GM21367 (cell line): ENCODE measurements around the gene HACD2.
"Not testable (repeated sequence)": the region's sequence is repeated elsewhere in the genome, so short reads cannot be mapped to it uniquely, and the experiment has no call there.

Experiments
- ATAC-seq: cut with Tn5 transposase; IDR thresholded peaks from one replicate; pipeline ENCODE4 v1.9.1; 2021; ENCODE audit not compliant: unreplicated experiment

HACD2 gene

DNA sequence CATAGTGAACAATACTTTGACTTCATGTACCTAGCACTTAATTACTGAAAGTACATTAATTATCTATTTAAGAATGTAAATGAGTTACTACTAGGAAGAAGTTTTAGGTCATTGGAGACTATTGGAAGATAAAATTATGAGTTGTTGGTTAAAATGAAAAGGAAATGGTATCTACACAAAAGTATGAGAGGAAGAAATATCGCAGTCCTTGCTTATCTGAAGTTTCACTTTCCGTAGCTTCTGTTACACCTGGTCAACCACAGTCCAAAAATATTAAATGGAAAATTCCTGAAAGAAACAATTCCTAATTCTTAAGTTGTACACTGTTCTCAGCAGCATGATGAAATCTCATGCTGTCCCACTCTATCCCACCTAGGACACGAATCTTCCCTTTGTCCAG, 57.8 kb downstream of the HACD2 start:
- no peak for ATAC-seq

DNA sequence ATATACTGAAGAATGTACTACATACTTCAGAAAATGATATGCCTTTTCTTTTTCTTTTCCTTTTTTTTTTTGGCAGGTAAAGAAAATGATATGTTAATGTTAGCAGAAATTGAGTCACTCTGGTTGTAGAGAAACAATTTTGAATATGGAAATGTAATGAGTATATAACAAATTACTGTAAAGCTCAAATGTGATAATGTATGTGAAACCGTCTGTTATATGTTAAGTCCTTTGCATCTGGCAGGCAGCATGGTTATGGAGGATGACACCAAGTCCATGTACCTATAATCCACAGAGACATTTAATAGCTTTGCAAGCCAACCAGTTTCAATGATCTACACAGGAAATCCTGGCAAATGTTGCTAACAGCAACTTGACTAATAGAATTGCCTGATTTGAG, 58.4 kb downstream of the HACD2 start:
- no peak for ATAC-seq

DNA sequence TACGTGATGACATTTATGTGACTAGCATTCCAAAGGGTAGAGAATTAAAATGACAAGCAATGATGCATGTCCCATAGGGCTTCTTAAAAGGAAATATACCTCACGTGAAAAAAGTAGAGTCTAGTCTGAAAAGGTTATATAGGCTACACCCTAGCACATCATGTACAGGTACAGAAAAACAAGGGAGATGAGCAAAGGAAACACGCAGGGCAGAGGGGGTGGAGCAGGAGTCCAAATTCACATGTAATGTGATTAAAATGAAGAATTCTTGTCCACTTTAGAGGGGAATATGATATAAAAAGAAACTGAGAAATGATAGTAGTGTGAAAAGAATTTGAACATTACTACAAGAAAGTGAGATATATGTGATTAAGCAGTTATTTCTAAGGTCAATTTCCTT, 59.4 kb downstream of the HACD2 start:
- ATAC-seq = no peak

DNA sequence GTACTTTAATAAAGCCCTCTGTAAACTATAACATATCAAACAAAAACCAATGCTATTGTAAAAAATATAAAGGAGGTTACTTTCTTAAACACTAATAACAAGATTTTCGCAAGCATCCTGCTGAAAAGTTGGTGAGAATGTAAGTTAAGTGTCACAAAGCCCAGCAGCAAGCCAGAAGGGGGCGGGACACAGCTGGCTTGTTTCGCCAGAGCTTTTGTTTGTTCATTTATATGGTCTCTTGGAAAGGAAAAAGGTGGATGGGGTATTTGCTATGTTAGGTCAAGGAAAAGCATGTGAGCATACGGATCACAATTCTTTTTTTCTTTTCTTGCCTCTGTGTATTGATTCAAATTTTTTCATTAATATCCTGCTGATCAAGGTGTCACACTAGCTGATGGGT, 59.9 kb downstream of the HACD2 start:
- no peak for ATAC-seq

DNA sequence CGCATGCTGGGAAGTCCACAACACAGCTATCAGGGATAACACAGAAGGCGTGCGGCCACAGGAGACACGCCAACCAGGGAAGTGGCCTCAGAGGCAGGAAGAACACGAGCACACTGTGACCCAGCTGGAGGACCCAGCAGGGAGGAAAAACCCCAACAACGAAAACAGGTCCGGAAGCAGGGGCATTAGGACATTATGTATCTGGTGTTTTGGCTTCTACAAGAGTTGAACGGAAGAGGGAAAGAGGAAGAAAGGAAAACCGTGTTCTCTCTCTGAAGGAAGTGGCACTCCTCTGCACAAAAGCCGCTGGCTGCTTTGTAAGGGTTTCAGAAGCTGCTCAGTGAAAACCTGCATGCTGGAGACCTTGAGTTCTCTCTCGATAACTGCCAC, 61.8 kb downstream of the HACD2 start:
- ATAC-seq = no peak

DNA sequence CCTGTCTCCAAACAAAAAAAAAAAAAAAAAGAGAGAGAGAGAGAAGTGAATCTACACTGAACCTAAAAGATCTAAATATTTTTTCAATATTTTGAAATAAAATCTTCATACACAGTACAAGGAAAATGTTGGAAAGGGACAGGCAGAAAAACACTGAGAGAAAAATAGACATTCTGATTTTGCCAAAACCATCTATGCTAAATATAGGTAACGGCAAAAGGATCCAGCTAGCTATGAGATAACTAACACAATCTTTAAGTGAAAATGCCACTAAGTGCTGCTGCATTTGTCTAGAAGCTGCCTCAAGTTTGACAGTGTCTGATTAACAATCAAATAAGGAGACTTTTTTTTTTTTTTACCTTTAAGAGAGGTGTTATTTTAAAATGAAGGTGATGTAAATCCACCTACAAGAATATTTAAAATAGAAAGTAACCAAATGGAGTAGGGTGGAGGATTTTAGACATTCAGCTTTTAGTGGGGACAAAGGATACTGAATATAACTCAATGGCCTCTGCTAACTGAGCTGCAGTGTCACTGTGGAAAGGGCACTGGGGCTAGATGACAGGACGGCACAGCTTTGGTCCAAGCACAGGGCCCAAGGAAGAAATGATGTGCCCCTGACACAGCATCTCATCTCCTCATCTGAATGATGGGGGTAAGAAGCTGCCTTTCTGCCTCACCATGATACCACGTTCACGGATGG, 62.4 kb downstream of the HACD2 start:
- ATAC-seq = no peak

DNA sequence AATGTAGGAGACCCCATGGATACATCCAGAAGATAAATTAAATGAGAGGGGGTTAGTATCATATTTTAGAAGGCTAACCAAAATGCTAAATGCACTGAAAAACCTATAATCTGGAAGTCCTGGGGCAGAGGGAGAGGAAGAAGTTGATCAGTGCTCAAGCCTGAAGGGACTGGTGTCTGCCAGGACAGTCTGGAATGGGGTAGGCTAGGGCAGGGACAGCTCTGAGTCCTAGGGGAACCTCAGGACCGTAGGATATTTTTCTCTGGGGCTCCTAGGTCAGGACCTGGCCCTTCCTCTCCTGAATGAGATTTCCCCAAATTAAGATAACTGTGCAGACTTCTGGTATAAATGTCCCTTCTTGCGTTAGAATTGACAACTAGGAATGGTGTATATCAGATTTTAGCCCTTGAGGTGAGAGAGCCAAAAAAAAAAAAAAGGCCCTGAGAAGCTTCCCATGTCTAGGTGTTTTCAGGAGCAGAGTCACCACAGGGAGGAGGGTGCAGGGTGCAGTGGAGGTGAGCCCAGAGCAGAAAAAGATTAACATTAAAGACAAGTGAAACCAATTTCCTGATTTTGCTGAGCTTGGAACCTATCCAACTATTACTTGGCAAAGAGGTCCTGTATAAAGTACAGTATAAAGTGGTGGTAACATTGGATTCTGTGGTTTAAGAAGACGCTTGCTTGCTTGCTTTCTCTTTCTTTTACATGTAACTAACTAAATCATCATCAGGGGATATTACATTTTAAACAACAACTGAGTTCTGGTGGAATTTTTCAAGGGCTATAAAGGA, 63.5 kb downstream of the HACD2 start:
- ATAC-seq = no peak

DNA sequence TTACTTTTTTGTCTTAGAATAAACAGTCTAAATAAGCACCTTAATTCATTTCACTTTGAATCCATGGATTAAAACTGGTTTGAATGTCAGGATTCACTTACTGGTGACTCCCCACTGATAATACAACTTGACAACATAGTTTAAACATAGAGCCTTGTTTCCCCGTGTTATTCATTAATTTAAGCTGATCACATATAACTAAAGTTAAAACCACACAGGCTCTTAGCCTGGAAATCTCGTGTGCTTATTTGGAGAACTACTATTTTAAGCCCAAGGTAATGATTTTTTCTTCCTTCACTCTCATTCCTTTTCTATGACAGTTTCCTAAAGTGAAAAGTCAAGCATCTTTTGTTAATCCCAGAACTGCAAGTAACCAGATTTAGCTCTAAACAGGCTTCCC, 64.2 kb downstream of the HACD2 start:
- no peak for ATAC-seq

DNA sequence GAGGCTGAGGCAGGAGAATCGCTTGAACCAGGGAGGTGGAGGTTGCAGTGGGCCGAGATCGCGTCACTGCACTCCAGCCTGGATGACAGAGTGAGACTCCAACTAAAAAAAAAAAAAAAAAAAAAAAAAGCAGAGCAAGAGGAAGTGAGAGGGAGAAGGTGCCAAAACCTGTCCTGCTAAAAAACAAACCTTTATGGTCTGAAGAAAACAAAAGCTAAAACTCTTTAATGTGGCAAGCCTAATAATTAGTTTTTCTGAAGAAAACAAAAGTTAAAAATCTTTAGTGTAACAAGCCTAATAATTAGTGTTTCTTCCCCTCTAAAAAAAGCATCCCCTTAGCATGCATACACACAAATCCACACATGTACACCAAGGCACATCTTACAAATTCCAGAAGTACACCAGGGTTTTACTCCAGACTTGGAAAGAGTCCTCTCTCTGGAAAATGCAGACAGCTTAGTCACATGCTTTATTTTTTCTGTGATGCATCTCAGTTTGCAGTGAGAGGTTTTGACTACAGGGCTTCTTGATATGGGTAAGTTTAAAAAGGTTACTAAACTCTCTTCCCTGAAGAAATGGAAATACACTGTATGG, 65.9 kb downstream of the HACD2 start:
- ATAC-seq = no peak

DNA sequence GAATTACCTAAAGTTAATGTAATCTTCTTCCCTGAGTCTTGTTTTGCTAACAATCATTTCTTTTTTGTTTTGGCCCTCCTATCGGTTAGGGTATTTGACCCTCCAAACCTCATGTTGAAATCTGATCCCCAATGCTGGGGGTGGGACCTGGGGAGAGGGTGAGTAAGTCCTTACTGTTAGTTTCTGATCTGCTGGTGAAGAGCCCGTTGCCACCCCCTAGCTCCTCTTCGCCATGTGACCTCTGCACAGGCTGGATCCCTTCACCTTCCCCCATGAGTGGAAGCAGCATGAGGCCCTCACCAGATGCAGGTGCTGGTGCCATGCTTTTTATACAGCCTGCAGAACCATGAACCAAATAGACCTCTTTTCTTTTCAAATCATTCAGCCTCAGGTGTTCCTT, 73.1 kb downstream of the HACD2 start:
- no peak for ATAC-seq

DNA sequence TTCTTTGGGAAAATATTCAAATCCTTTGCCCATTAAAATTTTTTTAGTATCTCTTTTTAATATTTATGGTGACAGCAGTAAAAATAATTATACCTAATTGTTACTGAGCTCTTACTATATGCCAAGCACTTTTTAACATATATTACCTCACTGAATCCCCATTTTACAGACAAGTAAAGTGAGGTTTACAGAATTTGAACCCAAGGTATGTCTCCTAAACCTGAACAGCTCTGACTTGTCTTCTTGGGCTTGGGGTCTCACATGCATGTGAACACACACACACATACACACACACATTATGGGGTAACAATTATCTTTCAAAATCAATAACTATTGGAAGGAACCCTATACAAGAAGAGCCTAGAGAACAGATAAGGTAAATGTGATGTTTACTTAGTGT, 73.8 kb downstream of the HACD2 start:
- ATAC-seq = no peak

DNA sequence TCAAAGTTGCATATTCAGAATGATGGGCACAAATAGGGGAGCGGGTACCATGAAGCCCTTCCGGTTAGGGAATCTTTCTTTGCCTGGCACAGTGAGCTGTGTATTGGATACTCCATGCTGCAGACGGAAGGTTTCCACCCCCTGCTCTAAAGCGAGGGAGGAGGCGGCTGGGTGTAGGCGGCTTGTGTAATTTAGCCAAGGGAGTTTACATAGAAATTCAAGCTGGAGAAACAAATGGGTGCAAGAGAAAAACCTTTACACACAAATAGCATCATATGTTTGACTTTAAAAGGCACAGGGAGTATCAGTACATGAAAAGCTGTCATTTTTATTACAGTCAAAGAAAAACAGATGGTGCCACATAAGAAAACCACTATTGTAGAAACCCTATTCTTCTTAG, 76.7 kb downstream of the HACD2 start:
- no peak for ATAC-seq

DNA sequence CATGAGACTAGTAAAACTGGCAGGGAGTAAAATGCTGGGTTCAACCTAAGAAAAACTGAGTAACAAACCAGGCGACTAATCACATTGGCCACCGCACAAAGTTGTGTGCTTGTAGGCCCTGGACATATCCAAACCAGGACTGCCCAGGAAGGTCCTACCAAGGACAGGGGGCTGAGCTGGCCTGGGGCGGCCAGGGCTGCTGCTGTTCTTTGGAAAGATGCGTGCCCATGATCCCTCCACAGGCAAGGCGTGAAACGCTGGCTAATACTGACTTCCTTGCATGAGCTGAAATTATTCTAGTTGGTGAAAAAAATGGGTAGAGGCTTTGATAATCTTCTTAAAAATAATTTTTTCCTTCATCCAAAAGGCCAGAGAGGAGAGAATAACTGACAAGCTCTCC, 79.0 kb downstream of the HACD2 start:
- no peak for ATAC-seq

DNA sequence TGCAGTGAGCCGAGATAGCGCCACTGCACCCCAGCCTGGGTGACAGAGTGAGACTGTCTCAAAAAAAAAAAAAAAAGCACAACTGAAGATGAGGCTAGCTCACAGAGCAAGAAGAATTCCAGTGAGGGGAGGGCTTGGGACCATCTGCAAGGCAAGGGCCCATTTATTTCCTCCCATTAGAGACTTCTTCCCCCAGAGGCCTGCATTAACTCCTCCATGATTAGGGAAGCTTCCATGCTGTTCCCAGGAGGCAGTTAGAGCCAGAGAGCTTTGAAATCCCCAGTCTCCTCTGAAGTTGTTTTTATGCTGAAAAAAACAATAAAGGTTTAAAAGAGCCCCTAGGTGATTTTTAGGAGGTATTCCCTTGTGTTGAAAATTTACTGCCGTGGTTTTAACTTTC, 81.7 kb downstream of the HACD2 start:
- ATAC-seq = no peak

DNA sequence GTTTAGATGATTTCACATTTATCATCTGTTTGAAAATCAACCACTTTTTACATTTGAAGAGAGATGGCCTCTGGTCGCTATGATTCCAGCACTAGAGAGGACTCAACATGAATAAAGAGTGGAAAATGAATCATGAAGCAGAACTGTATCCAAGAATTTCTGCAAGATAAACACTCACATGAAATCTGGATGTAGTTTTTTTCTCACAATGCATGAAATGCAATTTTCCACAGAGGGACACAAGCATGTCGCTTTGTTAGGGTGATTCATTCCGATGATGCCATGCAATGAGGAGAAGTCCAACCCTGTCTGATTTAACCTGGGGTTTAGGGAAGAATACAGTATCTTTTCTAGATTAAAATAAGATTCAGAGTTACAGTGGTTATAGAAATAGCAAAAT, 85.5 kb downstream of the HACD2 start:
- no peak for ATAC-seq

DNA sequence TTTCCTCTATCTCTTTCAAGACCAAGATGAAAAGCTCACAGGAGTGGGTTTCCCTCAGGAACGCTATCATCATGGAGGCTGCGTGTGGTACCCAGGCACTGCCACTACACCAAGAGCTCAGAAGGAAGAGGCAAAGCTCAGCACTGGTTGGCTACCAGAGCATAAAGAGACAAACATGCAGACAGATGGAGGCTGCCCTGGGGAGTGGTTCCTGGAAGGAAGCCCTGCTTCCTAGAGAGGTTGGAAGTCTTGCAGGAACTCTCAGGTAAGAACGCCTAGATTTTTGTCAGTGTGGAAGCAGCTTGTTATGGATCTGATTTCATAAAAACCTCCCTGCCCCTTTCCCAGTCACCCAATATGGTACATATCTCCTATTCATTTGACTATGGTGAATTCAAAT, 86.1 kb downstream of the HACD2 start:
- no peak for ATAC-seq

DNA sequence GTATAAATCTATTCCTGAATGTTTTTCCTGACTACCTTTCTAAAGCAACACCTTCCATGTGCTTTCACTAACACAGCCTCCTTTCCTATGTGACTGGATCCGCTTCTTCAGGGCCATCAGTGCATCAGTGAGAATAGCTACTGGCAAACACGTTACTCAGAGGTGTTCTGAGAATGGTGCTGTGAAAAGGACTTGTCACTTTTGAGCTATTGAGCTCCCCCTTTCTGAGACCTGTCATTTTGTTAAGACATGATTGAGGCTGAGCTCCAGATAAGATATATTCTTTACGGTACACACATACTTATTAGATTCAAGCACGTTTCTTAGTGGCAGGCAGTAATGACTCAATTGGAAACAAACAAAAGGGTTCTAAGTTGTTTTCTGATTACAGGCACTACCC, 90.9 kb downstream of the HACD2 start:
- no peak for ATAC-seq

DNA sequence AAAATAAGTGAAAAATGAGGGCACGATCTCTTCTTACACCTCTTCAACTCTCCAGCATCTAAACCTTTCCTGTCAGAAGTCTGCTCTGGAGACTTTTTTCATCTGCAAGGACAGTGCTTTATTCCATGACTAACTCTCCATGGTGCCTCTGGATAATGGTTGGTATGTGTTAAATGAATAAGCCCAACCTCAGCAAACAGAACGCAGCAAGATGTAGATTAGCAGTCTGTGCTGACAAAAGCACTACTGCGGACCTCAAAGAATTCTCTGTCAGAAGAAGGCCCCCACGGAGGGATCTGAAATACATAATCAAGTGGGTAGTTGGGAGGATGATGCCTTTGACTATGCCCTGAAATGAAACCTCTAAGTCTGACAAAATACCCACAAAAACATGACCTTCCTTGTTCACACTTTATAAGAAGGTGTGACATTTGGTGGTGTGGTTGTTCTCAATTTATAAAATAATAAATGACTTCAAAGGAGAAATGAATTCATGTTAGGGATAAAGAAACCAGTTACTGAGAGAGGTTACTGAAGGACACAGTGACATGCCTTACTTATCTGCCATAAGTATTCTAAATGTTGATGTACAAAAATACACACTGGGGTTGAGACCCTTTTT, 92.8 kb downstream of the HACD2 start:
- no peak for ATAC-seq

DNA sequence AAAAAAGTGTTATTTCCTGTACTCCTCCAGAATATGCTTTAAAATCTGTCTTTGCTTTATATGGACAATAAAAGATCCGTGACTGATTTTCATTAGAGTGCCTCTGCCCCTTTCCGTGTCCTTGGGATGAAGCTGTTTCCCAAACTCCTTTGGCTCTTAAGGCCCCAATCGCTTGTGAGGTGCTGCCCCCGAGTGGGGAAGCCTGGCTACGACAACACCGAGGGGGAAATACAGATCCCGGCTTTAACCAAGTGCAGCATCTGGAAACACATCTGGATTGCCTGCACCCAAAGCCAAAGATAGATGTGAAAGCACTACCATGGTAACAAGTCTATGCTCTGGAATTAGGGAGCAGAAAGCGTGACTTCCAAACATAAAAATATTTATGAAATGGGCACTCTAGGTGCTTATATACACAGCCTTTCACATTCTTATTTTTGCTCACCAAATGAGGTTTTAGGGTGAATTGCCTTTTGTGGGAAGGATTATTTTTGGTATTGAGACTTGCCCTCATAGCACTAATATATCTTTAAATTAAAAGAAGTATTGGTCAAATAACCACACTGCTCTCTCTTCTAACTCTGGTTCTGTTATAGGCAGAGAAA, 95.4 kb downstream of the HACD2 start:
- no peak for ATAC-seq

DNA sequence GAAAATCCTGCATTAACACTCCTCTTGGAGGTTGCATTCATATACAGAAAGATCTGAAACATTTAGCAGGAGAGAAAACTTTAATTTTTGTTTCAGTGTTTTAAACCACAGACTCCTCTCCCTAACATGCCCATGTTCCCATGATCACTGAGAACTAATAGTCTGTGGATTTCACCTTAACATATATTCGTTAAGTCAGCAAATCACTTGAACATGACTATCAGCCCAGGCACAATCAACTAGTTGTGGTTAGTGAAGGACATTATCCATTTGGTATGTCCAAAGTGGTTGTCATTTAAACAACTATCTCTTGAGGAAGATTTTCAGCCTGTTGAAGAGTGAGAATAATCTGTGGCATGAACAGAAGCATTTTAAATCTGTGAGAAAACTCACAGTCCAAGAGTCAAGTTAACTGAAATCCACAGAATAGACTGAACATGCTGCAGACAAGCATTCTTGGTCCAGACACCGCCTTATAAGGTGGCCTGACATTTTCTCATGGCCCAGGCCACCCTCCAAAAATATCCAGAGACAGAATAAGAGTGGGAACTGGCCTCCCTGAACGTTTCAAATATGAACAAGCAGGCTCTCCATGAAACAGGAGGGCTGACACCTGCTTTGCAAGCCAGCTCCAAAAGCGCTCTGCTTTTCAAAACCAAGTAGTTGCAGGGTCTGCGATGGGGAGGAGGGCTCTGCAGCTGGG, 96.1 kb downstream of the HACD2 start:
- no peak for ATAC-seq

DNA sequence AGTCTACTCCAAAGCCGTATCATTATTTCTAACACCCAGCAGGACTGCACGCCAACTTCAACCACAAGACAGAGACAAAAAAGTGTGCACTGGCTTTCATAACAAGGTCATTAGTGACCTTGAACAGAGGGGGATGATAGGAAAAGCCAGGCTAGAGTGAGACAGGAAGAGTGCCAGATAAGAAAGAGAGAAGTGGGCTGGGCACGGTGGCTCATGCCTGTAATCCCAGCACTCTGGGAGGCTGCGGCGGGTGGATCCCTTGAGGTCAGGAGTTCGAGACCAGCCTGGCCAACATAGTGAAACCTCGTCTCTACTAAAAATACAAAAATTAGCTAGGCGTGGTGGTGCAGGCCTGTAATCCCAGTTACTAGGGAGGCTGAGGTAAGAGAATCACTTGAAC, 97.8 kb downstream of the HACD2 start:
- ATAC-seq = not testable (repeated sequence)
